GM15510 (cell line): ENCODE results near the gene TMCC1.

Source experiments
- POLR2A ChIP-seq: IDR thresholded peaks from 3 replicates; pipeline ENCODE4 v1.6.1; 2011; ENCODE audit warnings: borderline replicate concordance; ENCODE audit not compliant: insufficient read length; ENCODE audit errors: extremely low read depth

Gene TMCC1

DNA sequence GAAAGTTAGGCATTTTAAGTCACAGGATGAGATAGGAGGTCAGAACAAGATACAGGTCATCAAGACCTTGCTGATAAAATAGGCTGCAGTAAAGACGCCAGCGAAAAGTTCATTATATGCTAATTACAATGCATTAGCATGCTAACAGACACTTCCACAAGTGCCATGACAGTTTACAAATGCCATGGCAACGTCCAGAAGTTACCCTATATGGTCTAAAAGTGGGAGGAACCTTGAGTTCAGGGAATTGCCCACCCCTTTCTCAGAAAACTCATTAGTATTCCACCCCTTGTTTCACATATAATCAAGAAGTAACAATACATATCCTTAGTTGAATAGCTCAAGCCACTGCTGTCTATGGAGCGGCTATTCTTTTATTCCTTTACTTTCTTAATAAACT, 194.3 kb downstream of the TMCC1 start:
- no peak for TF ChIP-seq POLR2A

DNA sequence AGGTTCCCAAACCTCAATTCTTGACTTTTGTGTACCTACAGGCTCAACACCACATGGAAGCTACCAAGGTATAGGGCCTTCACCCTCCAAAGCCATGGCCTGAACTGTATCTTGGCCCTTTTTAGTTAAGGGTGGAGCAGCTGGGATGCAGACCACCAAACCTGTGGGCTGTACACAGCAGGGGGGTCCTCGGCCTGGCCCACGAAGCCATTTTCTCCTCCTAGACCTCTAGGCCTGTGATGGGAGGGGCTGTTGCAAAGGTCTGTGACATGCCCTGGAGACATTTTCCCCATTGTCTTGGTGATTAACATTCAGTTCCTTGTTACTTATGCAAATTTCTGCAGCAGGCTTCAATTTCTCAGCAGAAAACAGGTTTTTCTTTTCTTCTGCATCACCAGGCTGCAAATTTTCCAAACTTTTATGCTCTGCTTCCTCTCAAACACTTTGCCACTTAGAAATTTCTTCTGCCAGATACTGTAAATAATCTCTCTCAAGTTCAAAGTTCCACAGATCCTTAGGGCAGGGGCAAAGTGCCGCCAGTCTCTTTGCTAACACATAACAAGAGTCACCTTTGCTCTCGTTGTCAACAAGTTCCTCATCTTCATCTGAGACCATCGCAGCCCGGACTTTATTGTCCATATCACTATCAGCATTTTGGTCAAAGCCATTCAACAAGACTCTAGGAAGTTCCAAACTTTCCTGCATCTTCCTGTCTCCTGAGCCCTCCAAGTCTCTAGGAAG, 196.1 kb downstream of the TMCC1 start:
- TF ChIP-seq POLR2A: no peak

DNA sequence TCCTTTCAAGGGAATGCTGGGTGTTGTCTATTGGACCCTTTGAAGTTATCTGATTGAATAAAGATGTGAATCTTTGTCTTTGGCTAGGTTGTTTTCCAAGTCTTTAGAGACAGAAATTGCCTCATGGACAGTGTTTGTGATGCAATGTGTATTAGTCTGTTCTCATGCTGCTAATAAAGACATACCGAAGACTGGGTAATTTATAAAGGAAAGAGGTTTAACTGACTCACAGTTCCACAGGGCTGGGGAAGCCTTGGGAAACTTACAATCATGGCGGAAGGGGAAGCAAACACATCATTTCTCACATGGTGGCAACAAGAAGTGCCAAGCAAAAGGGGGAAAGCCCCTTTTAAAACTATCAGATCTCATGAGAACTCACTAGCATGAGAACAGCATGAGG, 198.3 kb downstream of the TMCC1 start:
- TF ChIP-seq POLR2A: no peak

DNA sequence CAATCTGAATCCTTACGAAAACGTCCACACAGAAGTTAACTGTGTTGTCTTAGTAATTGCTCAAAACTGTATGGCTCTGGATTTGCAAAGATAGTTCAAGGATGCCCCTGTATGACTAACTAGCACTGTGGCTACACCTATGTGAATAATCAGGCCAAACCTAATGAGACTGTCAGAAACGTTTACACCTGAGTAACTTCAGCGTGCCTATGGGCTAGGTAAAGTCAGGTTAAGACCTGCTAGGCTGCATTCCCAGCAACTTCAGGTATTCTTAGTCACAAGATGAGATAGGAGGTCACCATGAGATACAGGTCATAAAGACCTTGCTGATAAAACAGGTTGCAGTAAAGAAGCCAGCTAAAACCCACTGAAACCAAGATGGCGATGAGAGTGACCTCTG, 199.3 kb downstream of the TMCC1 start:
- TF ChIP-seq POLR2A: no peak

DNA sequence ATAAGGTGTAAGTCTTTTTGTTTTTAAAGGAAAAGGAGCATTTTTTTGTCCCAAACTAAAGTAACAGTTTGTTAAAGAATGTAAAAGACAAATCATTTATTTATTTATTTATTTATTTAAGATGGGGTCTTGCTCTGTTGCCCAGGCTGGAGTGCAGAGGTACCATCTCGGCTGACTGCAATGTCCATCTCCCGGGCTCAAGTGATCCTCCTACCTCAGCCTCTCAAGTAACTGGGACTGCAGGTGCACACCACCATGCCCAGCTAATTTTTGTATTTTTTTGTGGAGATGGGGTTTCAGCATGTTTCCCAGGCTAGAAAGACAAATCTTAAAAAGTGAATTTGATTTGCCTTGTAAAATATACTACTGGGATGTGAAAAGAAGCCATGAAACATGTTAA, 200.8 kb downstream of the TMCC1 start:
- TF ChIP-seq POLR2A: no peak

DNA sequence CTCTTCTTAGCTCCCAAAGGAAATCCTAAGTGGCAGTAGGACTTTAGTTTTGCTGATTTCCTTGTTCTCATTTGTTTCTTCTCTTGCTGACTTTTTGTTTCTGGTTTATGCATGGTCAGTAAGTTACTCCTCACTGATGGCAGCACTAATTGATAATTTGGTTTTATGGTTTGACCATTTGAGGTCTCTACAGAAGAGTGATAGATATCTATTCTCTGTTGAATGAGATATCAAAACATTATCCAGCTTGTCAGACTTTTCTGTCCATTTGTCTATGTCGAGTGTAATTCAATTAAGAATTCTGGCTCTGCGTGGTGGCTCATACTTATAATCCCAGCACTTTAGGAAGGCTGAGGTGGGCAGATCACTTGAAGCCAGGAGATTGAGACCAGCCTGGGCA, 202.5 kb downstream of the TMCC1 start:
- TF ChIP-seq POLR2A: no peak

DNA sequence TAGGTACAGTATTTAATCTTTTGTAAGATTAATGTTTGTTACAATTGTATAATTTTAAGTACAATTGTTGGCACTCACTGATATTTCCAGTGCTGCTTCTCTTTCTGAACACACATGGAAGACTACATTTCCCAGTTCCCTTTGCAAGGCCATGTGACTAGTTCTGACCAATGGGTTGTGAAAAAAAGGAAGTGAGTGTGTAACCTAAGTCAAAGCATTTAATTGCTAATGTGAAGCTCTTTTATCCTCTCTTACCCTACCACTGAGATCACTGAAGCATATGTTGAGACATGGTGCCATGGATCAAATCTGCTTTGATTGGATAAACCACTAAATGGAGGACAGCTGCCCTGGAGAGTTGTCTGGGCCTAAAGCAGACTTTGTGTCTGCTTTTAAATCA, 203.1 kb downstream of the TMCC1 start:
- no peak for TF ChIP-seq POLR2A

DNA sequence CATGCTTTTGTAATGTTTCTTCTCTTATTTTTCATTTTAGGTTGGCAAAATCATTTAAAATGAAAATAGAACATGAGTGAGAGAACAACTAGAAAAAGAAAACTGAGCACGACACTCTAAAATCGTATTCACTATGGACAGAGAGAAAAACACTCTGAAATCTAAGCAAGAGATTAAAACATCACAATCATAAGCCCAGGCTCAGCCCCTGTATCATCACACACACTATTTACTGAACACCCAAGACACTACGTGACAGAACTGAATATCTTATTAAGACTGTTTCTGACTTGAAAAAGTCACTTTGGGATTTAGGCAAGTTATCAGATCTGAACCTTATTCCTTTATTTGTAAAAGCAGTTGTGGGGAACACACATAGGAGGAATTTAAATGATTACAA, 204.5 kb downstream of the TMCC1 start:
- TF ChIP-seq POLR2A: no peak

DNA sequence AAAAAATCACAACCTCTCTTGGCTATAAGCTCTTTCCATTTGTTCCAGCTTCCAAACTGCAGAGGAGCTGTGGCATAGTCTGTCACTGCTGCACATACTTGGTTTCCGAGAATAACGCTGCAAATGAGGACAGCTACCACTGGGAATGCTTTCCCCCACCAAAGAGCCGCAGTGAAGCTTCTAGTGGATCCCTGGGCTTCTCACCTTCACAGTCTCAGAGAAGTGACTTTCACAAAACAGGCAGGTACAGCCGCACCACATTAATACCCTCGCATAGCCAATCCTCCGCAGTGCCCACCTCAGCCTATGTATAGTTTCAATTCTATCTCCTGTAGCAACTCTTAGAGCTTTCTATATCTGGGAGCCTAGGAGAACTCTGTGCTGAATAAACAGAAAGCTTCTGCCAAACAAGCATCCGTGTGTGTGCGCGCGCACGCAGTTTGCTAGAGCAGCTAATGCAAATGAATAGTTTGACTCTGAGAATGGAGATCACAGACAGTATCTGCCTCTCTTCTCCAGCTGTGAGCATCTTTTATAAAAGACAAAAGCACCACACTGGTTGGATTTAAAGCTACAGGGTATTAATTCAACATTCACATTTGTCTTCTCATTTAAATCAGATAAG, 205.1 kb downstream of the TMCC1 start:
- no peak for TF ChIP-seq POLR2A

DNA sequence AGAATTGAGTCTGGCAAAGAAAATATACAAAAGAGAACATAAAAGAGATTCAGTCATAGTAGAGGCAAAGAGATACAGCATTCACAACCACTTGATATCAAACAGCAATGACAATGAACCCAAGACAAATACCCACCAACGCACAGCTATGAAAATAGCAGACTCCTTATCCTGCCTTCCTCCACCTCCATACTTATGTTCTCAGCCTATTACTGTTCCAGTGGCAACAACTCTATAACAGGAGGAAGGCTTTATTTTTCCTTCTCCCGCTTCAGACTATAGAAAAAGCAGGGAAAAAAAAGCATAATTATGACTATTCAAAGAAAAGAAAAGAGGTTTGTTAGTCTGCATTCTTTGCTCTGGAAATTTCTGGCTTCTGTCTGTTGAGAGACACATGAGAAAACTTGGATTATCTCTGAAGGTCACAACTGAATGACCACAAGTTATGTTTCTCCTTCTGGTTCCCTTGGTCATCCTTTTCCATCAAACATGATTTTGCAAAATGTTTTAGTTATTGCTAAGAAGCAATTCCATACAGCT, 205.9 kb downstream of the TMCC1 start:
- TF ChIP-seq POLR2A: no peak

DNA sequence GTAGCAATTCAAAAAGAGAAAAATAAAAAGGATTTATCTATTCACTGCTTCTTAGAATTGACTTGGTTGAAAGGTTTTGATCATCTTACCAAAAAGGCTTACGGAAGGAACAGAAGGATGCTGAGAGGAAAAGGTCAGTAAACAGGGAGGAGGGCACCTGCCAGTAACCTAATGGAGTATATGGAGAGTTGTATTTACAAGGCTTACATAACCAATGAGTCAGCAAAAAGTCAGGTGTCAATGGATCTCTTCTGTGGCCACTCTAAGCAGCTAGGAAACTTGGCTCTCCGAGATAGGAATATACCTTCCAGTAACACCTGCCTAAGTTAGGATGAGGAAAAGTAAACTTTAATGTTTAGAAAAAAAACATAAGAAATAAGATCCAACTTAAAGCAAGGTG, 206.6 kb downstream of the TMCC1 start:
- TF ChIP-seq POLR2A: no peak

DNA sequence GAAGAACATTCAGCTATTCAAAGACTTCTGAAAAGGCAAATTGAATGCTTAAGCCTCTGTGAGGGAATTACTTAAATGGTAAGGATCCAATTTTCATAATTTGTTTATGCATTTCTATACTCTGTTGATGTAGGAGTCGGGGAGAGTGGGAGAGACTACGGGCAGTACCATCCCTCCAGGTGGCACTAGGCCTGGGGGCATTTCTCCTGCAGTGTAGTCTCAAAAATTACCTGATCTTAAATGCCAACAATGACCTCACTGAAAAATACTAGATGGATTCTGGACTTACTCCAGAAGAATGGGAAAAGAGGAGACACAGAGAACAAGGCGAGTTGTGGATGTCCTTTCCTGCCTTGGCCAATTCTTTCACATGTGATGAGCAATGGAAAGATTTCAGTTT, 209.2 kb downstream of the TMCC1 start:
- no peak for TF ChIP-seq POLR2A

DNA sequence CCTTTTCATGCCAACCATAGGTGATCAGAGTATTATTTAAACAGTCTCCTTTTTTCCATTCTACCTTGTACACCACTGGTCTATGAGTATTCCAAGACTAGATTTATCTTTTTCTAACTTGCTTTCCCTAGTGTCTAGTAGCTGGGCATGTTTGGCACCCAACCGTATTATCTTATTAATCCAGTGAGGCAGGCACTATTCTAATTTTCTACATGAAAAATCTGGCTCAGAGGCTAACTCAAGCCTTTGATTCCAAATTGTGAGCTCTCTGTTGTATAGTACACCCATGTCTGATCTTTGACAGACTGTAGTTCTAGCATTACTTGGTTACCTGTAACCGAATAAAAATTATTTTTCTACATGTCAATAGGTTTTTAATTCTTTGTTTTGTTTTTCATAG, 210.3 kb downstream of the TMCC1 start:
- no peak for TF ChIP-seq POLR2A

DNA sequence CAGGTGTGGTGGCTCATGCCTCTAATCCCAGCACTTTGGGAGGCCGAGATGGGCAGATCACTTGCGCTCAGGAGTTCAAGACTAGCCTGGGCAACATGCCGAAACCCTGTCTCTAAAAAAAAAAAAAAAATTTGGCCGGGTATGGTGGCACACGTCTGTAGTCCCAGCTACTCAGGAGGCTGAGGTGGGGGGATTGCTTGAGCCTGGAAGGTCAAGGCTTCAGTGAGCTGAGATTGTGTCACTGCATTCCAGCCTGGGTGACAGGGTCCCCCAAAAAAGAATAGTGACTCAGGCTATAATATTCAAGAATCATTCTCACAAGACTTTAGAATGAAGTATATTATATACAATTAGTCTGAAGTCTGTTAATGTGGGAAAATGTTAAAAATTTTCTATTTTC, 216.5 kb downstream of the TMCC1 start:
- TF ChIP-seq POLR2A: no peak

DNA sequence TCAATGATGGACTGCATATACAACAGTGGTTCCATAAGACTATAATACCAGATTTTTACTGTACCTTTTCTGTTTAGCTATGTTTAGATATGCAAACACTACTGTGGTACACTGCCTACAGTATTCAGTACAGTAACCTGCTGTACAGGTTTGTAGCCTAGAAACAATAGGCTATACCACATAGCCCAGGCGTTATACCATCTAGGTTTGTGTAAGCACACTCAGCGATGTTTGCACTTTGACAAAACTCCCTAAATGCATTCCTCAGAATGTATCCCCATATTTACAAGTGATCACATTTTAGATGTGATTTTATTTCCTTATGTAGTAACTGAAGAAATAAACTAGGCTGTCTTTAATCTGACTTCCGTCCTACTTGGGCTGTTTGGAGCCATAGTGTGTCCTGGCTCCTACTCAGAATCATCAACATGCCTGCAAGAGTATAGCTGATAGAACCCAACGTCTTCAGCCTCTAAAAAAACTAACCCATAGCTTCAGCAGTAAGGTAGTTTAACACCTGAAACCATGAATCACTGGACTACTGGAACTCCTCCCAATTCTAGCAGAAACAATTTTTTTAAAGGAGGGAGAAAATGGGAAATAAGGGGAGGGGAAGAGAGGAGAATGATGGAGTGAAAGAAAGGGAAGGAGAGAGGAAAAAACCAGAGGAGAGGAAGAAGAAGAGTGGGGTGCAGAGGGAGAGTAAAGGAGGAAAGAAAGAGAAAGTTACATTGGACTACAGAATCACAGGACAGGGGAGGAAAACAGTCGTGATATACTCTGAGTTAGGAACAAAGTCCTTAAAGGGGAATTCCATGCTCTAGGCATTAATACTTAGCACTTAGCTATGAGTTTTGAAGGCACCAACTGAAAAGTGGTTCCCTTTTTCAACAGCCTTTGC, 219.4 kb downstream of the TMCC1 start:
- no peak for TF ChIP-seq POLR2A

DNA sequence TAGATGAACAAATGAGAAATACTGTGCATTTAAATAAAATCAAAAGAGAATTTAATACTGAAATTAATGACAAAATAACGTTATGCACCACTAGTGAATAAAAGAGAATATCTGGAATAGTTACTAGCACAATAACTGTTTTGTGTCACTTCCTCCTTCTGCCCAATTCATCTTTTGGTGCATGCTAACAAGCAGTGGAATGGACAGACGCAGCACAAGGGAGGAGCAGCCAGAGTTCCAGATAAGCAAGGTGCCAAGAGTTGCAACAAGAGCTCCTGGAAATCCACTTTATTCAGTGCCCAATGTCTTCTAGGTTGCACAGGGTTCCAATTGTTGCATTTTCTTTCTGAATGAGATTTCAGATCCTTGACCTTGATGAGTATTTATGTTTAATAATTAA, 220.5 kb downstream of the TMCC1 start:
- TF ChIP-seq POLR2A: no peak

DNA sequence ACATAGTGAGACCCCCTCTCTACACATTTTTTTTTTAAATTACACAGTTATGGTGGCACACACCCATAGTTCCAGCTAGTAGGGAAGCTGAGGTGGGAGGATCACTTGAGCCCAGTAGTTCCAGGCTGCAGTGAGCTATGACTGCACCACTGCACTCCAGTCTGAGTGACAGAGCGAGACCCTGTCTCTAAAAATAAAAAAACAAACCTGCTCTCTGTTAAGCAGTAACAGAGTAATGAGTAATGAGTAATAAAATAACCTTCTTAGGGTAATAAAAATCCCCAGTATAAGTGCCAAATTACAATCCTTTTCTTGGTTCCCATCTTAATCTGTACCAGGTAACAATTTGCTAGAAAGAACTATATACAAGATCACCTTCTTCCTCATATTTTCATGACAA, 221.1 kb downstream of the TMCC1 start:
- no peak for TF ChIP-seq POLR2A
